SIG-M5 (cell line): ENCODE measurements around the gene GEMIN4.

Experiments
- DNase-seq: peaks from one replicate; lab custom pipeline; 2025; lab: John Stamatoyannopoulos, UW

The GEMIN4 gene

DNA sequence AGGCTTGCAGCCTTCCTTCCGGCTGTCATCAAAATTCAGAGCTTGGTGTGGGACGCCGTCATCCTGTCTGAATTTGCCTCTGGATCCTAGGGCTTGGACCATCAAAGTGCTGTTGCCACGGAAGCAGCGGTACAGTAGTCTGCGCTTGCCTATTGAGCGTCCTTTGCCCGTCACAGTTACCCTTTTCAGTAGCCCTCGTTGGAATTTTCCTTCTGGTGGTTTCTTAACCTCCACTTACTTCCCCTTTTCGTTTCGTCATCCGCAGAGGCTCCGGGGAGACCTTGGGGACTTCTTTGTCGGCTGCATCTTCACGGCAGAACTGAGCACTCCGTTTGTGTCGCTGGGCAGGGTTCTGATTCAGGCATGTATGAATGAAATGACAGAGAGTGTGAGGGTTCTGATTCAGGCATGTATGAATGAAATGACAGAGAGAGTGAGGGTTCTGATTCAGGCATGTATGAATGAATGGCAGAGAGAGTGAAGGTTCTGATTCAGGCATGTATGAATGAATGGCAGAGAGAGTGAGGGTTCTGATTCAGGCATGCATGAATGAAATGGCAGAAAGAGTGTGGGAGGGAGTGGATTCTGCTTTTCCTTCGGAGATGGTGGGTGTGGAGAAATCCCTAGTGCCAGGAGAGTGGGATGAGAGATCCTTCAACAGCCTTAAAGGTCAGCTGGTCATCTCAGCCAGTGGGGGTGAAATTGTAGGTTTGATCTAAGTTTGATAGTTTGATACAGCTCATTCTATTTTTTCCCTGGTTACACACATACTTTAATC is 11.6 kb downstream of the GEMIN4 start:
- peak; percentile 62 for DNase-seq

DNA sequence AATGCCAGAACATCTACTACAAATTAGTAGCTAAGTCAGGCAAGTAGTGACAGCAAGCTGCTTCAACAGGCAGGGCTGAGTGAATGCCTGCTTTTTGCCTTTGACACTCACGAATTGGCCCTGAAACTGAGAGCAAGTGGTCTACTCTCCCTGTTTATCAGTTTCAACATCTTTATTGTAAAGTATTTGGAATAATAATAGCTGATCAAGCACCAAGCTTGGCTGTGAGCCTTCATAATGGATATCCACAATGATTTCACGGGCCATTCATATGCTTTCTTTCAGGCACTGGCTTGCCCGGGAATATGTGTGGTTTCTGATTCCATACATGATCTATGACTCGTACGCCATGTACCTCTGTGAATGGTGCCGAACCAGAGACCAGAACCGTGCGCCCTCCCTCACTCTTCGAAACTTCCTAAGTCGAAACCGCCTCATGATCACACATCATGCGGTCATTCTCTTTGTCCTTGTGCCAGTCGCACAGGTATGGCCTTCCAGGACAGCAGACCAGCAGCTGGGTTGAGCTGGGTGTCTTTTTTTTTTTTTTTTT is 14.4 kb downstream of the GEMIN4 start:
- no peak for DNase-seq

DNA sequence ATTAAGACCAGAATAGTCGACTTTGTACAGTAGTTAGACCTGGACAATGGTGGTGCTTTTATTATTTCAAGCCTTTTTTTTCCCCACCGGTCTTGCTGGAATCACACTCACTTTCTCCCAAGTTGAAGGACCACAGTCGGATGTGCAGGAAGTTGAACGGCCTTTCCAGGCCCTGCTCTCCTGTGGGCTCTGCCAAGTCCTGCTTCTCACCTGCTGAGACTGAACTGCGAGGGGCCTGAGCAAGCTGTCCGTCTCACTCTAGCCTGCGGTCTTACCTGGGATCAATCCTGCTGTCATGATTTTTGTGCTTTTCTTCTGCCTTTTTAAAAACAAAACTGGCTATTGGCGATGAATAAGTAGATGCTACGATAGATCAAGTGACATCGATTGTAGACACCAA is 18.3 kb downstream of the GEMIN4 start:
- DNase-seq = no peak

DNA sequence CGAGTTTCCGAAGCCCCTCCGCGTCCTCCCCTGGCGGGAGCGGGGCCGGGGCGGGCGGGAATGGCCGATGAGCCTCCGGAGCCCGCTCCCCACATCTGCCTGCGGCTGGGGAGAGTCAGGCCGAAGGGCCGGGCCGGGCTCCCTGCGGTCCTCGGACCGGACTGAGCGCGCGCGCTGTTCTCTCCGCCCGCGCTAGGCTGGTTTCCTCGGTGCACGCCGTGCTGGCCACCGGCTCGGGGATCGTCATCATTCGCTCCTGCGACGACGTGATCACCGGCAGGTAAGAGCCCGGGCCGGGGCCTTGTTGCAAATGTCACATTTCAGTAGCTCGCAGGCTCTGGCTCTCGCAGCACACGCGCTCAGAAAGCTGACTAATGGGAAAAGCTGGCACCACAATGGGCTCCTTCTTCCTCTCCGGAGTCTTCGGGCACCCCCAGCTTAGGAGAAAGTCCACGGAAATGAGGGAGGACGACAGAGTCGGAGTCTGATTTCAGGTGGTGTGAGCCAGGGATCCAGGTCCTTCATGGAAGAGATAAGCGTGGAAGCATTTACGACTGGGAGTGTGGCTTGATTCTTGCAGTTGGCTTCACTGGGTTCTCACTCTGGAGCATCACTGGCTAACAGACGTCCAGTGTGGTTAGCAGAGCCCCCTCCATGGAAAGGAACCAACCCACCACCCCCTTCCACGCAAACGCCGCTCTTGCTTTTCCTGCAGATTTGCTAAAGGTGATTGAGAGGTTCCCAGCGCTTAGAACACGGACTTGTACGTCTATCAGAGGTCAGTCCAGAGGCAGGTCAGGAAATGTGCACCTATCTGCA is 19.0 kb downstream of the GEMIN4 start:
- no peak for DNase-seq

DNA sequence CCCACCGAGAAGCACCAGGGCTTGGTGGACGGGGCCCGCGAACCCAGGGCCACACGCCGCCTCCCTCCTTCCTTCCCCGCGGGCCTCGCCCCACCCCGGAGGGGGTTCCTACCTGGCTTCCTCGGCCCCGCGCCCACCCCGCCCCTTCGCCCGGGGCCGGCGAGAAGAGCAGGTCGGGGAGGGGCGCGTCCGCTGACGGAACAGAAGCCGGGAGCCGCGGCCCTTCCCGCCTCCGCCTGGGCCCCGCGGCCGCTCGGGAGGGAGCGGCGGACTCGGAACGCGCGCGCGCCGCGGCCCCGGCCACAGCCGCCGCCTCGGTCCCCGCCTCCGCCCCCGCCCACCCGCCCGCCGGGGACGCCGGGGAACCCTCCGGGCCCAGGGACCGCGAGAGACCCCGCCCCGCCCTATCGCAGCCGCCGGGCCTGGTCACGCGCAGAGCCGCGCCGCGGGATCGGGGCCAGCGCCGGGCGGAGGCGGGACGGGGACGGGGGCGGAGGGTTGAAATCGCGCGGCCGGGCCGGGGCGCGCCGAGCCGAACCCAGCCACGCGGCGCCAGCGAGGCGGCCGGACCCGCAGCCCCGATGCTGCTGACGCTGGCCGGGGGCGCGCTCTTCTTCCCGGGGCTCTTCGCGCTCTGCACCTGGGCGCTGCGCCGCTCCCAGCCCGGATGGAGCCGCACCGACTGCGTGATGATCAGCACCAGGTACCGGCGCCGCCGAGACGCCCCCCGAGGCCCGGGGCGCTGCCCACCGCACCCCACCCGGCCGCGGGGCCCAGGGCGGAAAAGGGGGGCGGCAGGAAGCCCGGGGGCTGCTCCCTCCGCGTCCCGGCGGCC is 19.8 kb downstream of the GEMIN4 start, which contains the start of gene TLCD3A:
TSS of gene TLCD3A (plus strand) at position 530 of the 835 bp plus-strand sequence. CDS start at position 582, 52 bp downstream.
- DNase-seq = no peak

DNA sequence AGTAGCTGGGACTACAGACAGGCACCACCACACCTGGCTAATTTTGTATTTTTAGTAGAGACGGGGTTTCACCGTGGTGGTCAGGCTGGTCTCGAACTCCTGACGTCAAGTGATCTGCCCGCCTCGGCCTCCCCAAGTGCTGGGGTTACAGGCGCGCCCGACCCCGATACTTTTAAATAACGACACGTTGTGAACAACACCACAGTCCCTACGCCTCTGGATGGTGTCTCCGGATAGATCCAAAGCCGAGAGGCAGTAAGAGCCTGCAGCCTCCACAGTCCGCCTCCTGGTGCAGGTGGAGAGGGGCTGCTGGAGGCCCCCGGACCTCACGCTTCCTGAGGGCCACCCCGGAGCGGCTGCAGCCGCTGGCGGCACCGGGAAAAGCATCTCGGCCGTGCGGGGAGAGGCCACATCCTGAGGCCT is 20.4 kb downstream of the GEMIN4 start:
- DNase-seq = no peak

DNA sequence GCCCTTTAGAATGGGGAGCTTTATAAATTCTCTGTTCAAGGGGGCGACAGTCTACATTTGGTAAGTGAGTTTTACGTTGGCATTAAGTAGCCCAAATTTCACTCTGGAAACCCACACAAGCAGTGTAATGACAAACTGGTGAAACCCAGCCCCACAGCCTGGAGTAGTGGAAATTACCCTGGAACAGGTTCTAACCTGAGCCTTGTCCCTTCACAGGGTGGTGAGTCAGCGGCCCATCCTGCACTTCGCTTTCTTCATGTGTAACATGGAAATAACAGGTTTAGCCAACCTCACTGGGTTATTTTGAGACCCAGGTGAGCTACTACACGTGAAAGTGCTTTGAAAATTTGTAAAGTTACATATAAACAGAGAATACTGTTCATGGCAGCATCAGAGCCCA is 23.2 kb downstream of the GEMIN4 start:
- DNase-seq = no peak

DNA sequence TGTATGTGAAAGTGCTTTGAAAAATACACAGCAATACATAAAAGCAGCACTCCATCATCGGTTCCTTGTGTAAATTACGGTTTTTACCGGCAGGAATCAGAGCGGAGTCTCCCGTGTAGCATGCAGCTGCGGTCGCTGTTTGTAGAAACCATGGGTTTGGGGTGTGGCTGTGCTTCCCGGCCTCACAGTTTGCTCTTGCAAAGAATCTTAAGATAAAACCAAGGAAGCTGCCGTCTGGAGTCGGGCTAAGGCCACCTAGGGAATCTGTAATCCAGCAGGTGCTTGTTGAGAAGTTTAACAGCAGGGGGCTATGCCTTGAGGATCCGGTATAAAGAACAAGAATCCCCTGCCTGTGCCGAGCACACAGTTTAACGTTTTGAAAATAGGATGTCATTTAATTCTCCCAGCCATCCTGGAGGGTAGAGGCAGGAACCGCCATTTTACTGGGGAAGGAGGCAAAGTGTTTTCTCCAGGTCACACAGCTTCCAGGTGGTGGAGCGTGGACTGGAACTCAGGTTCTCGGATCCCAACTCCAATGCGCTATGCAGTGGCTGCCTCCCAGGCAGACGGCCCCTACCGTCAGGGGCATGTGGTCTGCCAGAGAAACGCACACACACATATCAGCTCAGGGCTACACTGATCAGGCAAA is 25.7 kb downstream of the GEMIN4 start:
- no peak for DNase-seq

DNA sequence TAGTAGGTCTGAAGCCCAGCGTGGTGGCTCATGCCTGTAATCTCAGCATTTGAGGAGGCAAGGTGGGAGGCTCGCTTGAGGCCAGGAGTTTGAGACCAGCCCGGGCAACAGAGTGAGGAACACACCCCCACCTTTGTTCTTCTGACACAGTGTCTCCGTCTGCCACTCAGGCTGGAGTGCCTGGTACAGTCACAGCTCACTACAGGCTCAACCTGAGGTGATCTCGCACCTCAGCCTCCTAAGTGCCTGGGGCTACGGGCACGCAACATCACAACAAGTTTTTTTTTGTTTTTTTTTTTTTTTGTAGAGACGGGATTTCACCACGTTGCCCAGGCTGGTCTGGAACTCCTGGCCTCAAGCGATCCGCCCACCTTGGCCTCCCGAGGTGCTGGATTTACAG is 26.3 kb downstream of the GEMIN4 start:
- no peak for DNase-seq

DNA sequence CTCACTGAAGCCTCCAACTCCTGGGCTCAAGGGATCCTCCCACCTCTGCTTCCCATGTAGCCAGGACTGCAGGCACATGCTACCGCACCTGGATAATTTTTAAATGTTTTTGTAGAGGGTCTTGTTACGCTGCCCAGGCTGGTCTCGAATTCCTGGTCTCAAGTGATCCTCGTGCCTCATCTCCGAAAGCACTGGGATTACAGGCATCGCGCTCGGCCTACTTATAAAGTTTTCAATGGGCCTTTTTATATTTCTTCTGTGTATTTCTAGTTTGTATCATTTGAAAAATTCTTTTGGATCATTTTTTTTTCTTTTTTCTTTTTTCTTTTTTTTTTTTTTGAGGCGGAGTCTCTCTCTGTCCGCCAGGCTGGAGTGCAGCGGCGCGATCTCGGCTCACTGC is 27.0 kb downstream of the GEMIN4 start:
- DNase-seq = no peak

DNA sequence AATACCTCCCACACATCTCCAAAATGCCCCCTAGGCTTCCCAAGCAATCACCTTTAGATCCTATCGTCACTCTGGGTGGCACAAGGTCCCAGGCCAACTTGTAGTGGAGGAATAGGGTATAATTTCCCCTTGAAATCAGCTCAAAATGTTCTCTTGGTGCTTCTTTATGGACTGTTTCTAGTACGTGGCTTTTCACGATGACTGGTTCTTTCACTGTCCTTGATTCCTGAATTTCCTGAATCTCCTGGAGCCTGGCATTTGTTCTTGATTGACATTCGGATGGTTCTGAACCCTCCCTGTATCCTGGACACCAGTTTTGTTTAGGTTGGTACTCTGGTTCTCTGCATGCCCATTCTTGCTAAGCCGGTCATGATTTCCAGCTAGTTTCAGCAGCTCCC is 30.5 kb downstream of the GEMIN4 start:
- no peak for DNase-seq

DNA sequence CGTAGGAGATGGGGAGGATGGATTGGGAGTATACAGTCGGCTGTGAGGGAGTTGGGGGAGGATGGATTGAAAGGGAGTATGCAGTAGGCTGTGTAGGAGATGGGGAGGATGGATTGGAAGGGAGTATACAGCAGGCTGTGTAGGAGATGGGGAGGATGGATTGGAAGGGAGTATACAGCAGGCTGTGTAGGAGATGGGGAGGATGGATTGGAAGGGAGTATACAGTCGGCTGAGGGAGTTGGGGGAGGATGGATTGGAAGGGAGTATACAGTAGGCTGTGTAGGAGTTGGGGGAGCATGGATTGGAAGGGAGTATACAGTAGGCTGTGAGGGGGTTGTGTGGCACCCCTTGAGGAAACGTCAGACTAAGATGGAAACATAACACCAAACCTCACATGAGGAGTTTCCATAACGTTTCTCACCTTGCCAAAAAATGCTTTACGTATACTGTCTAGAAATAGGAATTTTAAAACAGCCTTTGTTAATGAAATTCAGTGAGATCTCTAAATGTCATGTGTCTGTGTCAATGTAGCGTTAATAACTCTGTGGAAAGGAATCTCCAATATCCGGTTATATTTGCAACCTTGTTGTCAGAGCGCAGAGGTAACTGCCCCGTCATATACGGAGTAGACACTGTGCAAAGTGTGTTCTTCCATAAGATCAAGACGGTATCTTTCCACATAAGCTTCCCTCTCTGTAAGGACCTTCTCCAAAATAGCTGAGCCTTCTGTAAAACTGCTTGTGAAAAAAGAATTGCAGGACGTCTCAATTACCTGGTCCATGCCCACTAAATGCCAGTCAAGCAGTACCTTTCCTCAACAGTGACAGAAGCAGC is 31.1 kb downstream of the GEMIN4 start:
- no peak for DNase-seq

DNA sequence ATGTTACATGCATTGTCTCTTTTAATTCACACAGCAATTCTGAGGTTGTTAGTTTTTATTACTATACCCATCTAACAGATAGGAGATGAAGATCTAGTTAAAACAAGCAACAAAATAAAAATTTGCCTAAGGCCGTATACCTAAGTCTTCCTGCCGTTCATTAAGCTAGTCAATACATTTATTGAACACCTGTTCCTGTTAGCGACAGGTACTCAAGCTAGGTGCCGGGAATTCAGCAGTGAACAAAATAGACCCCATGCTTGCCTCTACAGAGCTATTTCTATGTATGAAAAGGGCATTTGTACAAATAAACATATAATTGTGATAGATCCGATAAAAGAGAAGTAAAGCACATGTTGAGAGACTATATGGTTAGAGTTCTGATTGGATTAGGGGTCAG is 34.0 kb downstream of the GEMIN4 start:
- DNase-seq = no peak

DNA sequence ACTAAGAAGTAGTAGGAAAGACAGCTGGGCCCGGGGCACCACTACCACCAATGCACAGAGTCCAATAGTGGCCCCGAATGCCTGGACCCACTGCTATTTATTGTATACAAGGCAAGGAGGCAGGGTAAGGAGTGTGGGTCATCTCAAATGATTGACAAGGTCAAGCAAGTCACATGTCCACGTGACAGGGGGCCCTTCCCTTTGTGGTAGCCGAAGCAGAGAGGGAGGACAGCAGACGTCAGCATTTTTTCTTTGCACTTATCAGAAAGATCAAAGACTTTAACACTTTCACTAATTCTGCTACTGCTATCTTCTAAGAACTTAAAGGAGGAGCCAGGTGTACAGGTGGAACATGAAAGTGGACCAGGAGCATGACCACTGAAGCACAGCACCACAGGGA is 43.9 kb downstream of the GEMIN4 start:
- no peak for DNase-seq

DNA sequence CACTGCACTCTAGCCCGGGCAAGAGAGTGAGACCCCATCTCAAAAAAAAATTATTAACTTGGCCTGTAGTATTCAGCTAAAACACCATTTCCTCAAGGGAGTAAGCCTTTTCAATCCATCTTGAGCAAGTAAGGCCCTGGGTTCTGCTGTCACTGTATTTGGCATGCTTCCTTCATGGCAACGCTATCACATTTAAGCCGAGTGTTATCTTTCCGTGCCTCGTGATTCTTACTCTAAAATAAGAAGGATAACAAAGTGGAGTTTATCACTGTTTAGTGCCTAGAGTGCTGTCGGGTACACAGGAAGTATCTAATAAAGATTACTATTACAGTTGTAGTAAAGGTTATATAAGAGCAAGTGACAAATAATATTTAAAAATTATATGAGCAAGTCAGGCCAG is 46.2 kb downstream of the GEMIN4 start:
- DNase-seq = no peak

DNA sequence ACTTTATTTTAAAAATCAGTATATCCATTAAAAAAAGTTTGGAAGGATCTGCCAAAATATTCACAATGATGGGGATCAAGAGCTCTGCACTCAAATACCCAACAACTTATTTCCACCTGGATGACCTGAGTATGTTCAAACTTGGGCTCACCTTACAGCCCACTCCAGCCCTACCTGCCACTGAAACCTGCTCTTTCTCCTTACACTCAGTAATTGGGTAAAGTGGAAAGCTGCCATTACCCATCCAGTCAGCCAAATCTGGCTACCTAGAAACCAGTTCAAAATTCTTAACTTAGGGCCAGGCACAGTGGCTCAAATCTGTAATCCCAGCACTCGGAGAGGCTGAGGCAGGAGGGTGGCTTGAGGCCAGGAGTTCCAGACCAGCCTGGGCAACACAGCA is 47.1 kb downstream of the GEMIN4 start:
- DNase-seq = no peak

DNA sequence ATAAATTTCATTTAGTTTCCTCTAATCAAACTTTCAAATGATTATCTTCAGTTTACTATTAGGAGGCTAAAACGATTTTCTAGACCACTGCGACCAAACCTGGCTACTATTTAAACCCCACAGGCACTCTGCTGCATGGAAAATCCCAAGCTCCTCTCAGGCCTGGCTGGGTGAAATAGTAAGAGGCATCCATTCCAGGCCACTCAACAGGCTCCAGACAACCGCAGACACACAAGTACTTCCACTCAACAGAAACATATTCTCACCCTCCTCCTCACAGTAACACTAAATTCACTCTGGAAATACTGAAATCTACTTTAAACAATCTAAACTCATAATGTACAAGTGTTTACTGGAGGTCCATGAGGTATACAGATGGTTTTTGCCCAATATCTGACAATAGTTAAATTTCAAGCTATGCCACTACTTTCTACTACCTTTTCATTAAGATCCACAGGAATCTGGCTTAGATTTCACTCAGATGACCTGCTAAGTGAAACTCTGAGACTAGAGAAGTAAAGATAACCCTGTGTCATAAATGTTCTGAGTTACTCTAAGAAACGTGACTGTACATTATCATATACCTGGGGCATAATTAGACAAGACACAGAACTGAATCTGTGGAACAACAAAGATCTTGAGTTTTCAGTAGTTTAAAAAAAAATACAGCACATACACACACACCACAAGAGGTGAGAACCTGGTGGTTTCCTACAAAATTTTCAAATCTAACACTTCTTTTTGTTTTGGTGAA is 47.8 kb downstream of the GEMIN4 start:
- no peak for DNase-seq

DNA sequence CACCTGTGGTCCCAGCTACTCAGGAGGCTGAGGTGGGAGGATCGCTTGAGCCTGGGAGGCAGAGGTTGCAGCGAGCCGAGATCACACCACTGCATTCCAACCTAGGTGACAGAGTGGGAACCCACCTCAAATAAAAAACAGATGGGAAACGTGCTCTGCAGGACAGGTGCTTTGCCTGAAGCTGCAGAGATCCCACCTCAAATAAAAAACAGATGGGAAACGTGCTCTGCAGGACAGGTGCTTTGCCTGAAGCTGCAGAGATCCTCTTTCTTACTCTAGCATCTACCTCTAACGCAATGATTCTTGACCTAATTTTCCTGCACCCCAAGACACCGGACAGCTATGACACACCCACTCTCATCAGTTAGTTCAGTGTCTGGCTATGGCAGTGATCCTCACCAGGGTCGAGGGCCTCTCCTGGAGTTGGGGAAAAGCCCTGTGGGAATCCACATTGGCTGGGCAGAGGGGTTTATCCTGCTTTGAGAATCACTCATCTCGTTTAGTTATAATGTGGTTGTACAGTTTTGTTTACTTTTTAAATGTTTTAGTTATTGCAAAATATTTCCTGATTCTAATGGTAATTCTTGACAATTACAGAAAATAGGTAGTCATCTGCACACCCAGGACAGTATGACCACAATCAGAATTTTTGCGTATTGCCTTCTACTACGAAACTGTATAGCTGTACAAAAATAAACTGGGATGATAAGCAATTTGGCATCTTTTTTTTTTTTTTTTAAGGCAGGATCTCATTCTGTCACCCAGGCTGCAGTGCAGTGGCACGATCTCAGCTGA is 48.8 kb downstream of the GEMIN4 start:
- no peak for DNase-seq

DNA sequence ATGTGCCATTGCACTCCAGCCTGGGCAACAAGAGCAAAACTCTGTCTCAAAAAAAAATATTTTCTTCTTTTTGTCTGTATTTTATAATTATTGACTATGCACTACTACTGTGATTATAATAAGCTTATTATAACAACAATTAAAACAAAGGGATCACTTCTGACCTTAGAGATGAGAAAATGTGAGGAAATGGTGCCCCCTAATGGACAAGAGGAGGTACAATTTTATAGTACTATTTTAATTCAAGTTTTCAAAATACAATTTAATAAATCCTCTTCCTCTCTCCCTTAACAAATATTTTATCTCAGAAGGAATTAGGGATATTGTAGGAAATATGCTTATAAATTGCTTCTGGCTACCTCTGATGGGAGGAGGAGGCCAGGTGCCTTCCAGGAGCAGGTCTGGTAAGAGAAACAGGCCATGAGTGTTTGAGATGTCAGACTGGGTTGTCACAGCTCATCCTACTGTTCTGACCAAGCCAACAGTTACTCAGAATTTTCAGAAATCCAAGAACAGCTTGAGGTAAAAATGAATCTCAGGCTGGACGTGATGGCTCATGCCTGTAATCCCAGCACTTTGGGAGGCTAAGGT is 51.5 kb downstream of the GEMIN4 start:
- no peak for DNase-seq
